Progenitor cell of endocrine pancreas (in vitro differentiated cells): ENCODE data around the gene PKP2. TPM values are rescaled to one million over a fixed set of nuclear protein-coding genes. Genes with fewer than 3 reads are reported as not detected.

Experiments
- DNase-seq: peaks from one replicate; pipeline ENCODE4 v3.0.0; 2021; ENCODE audit warnings: low spot score; ENCODE audit not compliant: unreplicated experiment
- H3K27ac Mint-ChIP-seq: 2 replicates; pipeline ENCODE4 v1.8.0; 2021; ENCODE audit warnings: mild to moderate bottlenecking, moderate library complexity, mixed read lengths
- H3K27me3 Mint-ChIP-seq: 2 replicates; pipeline ENCODE4 v1.8.0; 2021; ENCODE audit warnings: mixed read lengths
- H3K36me3 Mint-ChIP-seq: 2 replicates; pipeline ENCODE4 v1.8.0; 2022; ENCODE audit warnings: mixed read lengths; ENCODE audit not compliant: insufficient read depth
- H3K4me1 Mint-ChIP-seq: 2 replicates; pipeline ENCODE4 v1.8.0; 2021; ENCODE audit warnings: low read depth, mixed read lengths
- H3K4me3 Mint-ChIP-seq: 2 replicates; pipeline ENCODE4 v1.8.0; 2021; ENCODE audit warnings: low read depth, mild to moderate bottlenecking, moderate library complexity, mixed read lengths
- H3K9me3 Mint-ChIP-seq: 2 replicates; pipeline ENCODE4 v1.8.0; 2021; ENCODE audit warnings: low read depth, mixed read lengths
- CTCF ChIP-seq: fragments of 200-600 bp; sonication (generic); IDR thresholded peaks from one replicate; pipeline ENCODE4 v1.5.0; 2021; ENCODE audit warnings: antibody characterized with exemption, mild to moderate bottlenecking; ENCODE audit not compliant: unreplicated experiment
- total RNA-seq: library from RNA; stranded (reverse); gene quantifications from 2 replicates; pipeline ENCODE4 v1.2.1, GENCODE V29; 2021

Gene PKP2
- total RNA-seq, 1 donor from 2014 or later, result 103 TPM

GRCh38 chr12:32922546-32923297, 26.1 kb upstream of the PKP2 start:
- H3K4me3 Mint-ChIP-seq, result no peak overlapping the region
- H3K27me3 Mint-ChIP-seq, result no peaks in the 10 kb centered on the region
- no peaks in the 10 kb centered on the region for H3K9me3 Mint-ChIP-seq
- no peak for DNase-seq
- no peak for TF ChIP-seq CTCF
- H3K4me1 Mint-ChIP-seq, result no peaks in the 10 kb centered on the region
- no peak overlapping the region for H3K27ac Mint-ChIP-seq
- H3K36me3 Mint-ChIP-seq, result no peaks in the 10 kb centered on the region

- no peaks in the 10 kb centered on the region for H3K36me3 Mint-ChIP-seq
- no peaks in the 10 kb centered on the region for H3K4me1 Mint-ChIP-seq
- no peak overlapping the region for H3K27ac Mint-ChIP-seq
- no peak for TF ChIP-seq CTCF
- H3K27me3 Mint-ChIP-seq, result no peaks in the 10 kb centered on the region
- DNase-seq, result no peak
- no peaks in the 10 kb centered on the region for H3K9me3 Mint-ChIP-seq
- no peak overlapping the region for H3K4me3 Mint-ChIP-seq
Measured at GRCh38 chr12:32921397-32921796, 24.8 kb upstream of the PKP2 start.

- H3K36me3 Mint-ChIP-seq, result no peaks in the 10 kb centered on the region
- no peaks in the 10 kb centered on the region for H3K9me3 Mint-ChIP-seq
- no peak overlapping the region for H3K4me3 Mint-ChIP-seq
- no peaks in the 10 kb centered on the region for H3K4me1 Mint-ChIP-seq
- no peak for DNase-seq
- H3K27me3 Mint-ChIP-seq, result no peaks in the 10 kb centered on the region
- no peak overlapping the region for H3K27ac Mint-ChIP-seq
- no peak for TF ChIP-seq CTCF
Measured at GRCh38 chr12:32920506-32921085, 24.0 kb upstream of the PKP2 start.

- Mint-ChIP-seq H3K27ac (no peak overlapping the region), H3K27me3 (no peaks in the 10 kb centered on the region), H3K9me3 (no peaks in the 10 kb centered on the region), H3K36me3 (no peaks in the 10 kb centered on the region), H3K4me1 (no peaks in the 10 kb centered on the region), H3K4me3 (no peak overlapping the region)
- TF ChIP-seq CTCF, result peak; percentile 87
- no peak for DNase-seq
Measured at GRCh38 chr12:32918890-32919801, 22.6 kb upstream of the PKP2 start.

- Mint-ChIP-seq H3K4me3 (no peak overlapping the region), H3K9me3 (no peaks in the 10 kb centered on the region), H3K36me3 (no peaks in the 10 kb centered on the region), H3K27ac (no peak overlapping the region), H3K4me1 (no peaks in the 10 kb centered on the region), H3K27me3 (no peaks in the 10 kb centered on the region)
- DNase-seq, result no peak
- TF ChIP-seq CTCF, result no peak
Measured at GRCh38 chr12:32917094-32917611, 20.6 kb upstream of the PKP2 start.
